ENCODE data around the gene SPRR2B.
"Not testable (repeated sequence)": the region's sequence is repeated elsewhere in the genome, so short reads cannot be mapped to it uniquely, and the experiment has no call there.

SPRR2B gene

GRCh38 chr1:153032677-153033308 is 38.6 kb downstream of the SPRR2B start:
- DNase-seq, result peak; percentile 20

- no peak for DNase-seq
Measured at GRCh38 chr1:153032073-153032472, 39.3 kb downstream of the SPRR2B start.

GRCh38 chr1:153030895-153031294 is 40.5 kb downstream of the SPRR2B start, which contains the start of gene SPRR1B:
SPRR1B (plus strand) TSS chr1:153031203; CDS start chr1:153032346, 1,143 bp downstream.
- no peak for DNase-seq

DNA sequence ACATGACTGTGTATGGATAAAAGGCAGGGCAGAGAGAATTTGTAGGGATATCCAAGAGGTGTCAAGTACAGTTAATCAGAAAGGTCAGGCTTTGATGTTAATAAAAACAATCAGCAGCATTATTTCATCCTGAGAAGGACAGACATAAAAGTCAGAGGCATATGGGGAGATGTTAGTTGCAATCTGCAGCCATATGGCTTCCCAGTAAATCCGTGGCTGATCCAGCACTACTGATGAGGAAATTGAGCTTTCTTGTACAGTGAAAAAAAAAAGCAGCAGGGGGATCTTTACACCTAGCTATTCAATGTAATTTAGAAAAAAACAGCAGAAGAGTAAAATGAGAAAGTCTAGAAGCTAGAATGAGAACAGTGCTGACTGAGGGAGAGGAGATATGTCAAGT is 42.6 kb downstream of the SPRR2B start:
- no peak for DNase-seq

- DNase-seq, result no peak
Measured at GRCh38 chr1:153025797-153026196, 45.6 kb downstream of the SPRR2B start.

GRCh38 chr1:153024413-153024812 is 47.0 kb downstream of the SPRR2B start:
- no peak for DNase-seq

DNA sequence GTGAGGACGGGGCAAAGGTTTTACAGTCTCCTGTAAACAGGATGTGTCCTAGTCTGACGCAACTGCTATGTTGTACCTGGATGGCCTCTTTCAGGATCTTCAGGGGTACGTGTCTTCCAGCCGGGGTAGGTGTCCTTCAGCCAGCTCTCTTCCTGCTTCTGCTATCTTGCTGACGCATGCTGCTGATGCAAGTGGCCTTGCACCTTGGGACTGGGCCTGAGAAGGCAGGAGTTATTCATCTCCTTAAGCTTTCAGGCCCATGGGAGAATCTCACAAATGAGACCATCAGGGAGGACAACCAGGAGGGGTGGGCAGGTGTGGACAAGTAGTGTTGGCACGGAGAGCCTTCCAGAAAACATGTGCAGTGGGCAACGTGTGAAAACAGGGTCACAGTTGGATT is 48.3 kb downstream of the SPRR2B start:
- no peak for DNase-seq

DNA sequence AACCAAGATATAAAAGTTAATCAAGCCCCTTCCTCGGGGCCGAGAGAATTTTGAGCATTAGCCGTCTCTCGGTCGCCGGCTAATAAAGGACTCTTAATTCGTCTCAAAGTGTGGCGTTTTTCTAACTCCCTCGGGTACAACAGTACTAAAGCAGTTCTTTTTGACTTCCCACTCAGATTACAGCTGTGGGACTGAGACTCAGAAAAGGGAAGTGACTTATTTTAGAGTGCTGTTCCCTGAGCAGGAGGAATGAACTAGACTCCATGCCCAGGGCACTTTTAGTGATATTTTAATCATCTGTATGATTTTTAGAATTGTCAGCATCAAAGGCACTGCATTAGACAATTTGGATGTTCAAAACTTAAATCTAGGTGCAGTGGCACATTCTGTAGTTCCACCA is 49.1 kb downstream of the SPRR2B start:
- not testable (repeated sequence) for DNase-seq

- not testable (repeated sequence) for DNase-seq
Measured at GRCh38 chr1:153021829-153022228, 49.6 kb downstream of the SPRR2B start.

All from eye (tissue), 1 donor.